Transverse colon (tissue), 4 donors: ENCODE data around the gene COL10A1. TPM values are rescaled to one million over a fixed set of nuclear protein-coding genes. Genes with fewer than 3 reads are reported as not detected.

Experiments used
- DNase-seq: peaks from one replicate; pipeline ENCODE4 v3.0.0-alpha.2; 2019
- H3K27ac ChIP-seq, 4 donors: fragments of 200-600 bp; sonication (generic); 2 replicates each; pipeline ENCODE4 v1.5.1; 2016 to 2018; ENCODE audit warnings: inconsistent platforms in 4 of 4
- H3K27me3 ChIP-seq: fragments of 200-600 bp; sonication (generic); 2 replicates; pipeline ENCODE4 v1.5.1; 2017; ENCODE audit warnings: inconsistent platforms
- H3K36me3 ChIP-seq, 4 donors: fragments of 200-600 bp; sonication (generic); 2 replicates each; pipeline ENCODE4 v1.5.1; 2017 to 2019; ENCODE audit warnings: inconsistent platforms in 4 of 4
- H3K4me1 ChIP-seq, 4 donors: fragments of 200-600 bp; sonication (generic); 2 replicates each; pipeline ENCODE4 v1.5.1; 2017 to 2020; ENCODE audit warnings: inconsistent platforms in 4 of 4
- H3K4me3 ChIP-seq, 4 donors: fragments of 200-600 bp; sonication (generic); 1 replicate in 1 of 4; 2 replicates in 3 of 4; pipeline versions ENCODE4 v1.5.1 to v1.6.1; 2017 to 2019; ENCODE audit warnings: inconsistent platforms in 4 of 4
- H3K9me3 ChIP-seq, 2 donors: fragments of 200-600 bp; sonication (generic); 2 replicates each; pipeline ENCODE4 v1.5.1; 2017 to 2019; ENCODE audit warnings: inconsistent platforms in 2 of 2
- EP300 ChIP-seq: sonication (generic); formaldehyde crosslinking; IDR thresholded peaks from one replicate; pipeline ENCODE4 v1.6.1; 2017; ENCODE audit warnings: antibody characterized with exemption, low read depth
- POLR2A ChIP-seq: fragments of 450-650 bp; IDR thresholded peaks from one replicate; pipeline ENCODE4 v1.6.1; 2016; ENCODE audit warnings: antibody characterized with exemption, mild to moderate bottlenecking, moderate library complexity
- POLR2AphosphoS5 ChIP-seq, 3 donors: sonication (generic); formaldehyde crosslinking; IDR thresholded peaks; one replicate each; pipeline ENCODE4 v1.6.1; 2016; ENCODE audit warnings: antibody characterized with exemption in 3 of 3
- WGBS, 2 donors: methylation state at CpG; one replicate each; pipeline ENCODE4 v1.1.5; 2018; ENCODE audit warnings: low coverage in 1 of 2; 5-methylcytosine and 5-hydroxymethylcytosine counted together
- in situ Hi-C, 4 donors: fragments of 200-750 bp; cut with MboI; loops; one replicate each; pipeline versions ENCODE4 v1.15.0 to v1.15.1; 2017; ENCODE audit warnings: low sequenced_read_pairs in 3 of 4, low pct_ligation_motif_present in 1 of 4, low pct_unique_long_range_greater_than_20kb in 1 of 4
- intact Hi-C: fragments of 100-400 bp; cut with DNase I; formaldehyde crosslinking; loops from one replicate; pipeline ENCODE4 v1.15.1; 2023; ENCODE audit warnings: low total_unique reads
- total RNA-seq, 4 donors: library from RNA; depleted of rRNA; stranded (reverse); fragments of >200 nt; gene quantifications; one replicate each; pipeline ENCODE4 v1.1.0, GENCODE V29; 2016
- TF ChIP-seq, protein P1 (sequence below), 5 experiments: fragments of 200-600 bp in 3 of 5; fragments of 450-650 bp in 2 of 5; sonication (generic) in 3 of 5; IDR thresholded peaks; 1 replicate in 2 of 5; 2 replicates in 3 of 5; pipeline ENCODE4 v1.5.1; 2016 to 2017; ENCODE audit warnings: antibody characterized with exemption in 5 of 5, inconsistent platforms in 3 of 5, mild to moderate bottlenecking in 2 of 5, moderate library complexity in 1 of 5

The COL10A1 gene
- total RNA-seq, 4 donors from 2014 or later, result not detected

DNA sequence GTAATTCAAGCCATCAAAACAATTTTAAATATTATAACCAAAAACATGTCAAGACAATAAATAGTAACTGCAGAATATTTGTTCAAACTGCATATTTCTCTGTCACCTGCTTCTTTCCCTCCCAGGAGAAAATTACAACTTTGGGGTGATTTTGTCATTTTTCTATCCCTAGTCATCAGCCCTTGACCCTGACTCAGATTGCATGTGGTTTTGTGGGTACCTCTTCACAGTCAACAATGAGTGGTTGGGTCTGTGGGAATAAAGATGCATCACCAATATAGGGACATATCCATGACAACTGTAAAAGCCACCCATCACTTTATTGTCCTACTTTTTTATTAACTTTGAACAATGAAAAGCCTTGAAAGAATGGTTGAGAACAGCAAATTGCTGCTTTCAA is 7.3 kb downstream of the COL10A1 start:
- Histone ChIP-seq H3K36me3 (peaks cover 0 to 6% (median 3%) of the 10 kb centered on the region in 4 donors), H3K9me3 (no peaks in the 10 kb centered on the region), H3K27ac (no peak overlapping the region), H3K27me3 (no peaks in the 10 kb centered on the region), H3K4me3 (no peak overlapping the region), H3K4me1 (no peaks in the 10 kb centered on the region)
- TF ChIP-seq EP300 (no peak), POLR2AphosphoS5 (IDR thresholded peaks at IDR 0.05) (no peak), POLR2A (no peak)
- TF ChIP-seq, protein P1, sequence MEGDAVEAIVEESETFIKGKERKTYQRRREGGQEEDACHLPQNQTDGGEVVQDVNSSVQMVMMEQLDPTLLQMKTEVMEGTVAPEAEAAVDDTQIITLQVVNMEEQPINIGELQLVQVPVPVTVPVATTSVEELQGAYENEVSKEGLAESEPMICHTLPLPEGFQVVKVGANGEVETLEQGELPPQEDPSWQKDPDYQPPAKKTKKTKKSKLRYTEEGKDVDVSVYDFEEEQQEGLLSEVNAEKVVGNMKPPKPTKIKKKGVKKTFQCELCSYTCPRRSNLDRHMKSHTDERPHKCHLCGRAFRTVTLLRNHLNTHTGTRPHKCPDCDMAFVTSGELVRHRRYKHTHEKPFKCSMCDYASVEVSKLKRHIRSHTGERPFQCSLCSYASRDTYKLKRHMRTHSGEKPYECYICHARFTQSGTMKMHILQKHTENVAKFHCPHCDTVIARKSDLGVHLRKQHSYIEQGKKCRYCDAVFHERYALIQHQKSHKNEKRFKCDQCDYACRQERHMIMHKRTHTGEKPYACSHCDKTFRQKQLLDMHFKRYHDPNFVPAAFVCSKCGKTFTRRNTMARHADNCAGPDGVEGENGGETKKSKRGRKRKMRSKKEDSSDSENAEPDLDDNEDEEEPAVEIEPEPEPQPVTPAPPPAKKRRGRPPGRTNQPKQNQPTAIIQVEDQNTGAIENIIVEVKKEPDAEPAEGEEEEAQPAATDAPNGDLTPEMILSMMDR (IDR thresholded peaks at IDR 0.05), result no peak
- in situ Hi-C loops, result no loop called here
- intact Hi-C loops, result no loop called here
- DNase-seq, result no peak

DNA sequence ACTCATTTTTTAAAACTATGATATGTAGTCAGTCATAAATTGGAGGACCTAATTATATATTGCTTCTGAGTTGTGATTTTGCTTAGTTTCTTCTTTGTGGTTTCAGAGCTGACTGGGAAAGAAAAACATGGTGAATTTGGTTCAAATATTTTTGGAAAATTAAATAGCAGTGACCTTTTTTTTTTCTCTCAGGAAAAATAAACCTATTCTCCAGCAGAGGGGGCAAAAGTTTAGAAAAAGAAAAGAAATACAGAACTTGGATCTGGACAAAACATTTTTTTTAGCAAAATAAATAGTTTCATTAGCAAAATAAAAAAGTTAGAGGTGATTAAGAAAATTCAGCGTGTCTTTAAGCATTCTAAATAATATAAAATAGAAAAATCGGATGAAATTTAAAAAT is 10.2 kb downstream of the COL10A1 start:
- Histone ChIP-seq H3K9me3 (no peaks in the 10 kb centered on the region), H3K27ac (no peak overlapping the region), H3K4me1 (no peaks in the 10 kb centered on the region), H3K4me3 (no peak overlapping the region), H3K27me3 (no peaks in the 10 kb centered on the region), H3K36me3 (peaks cover 0 to 31% (median 6%) of the 10 kb centered on the region in 4 donors)
- no peak for DNase-seq
- in situ Hi-C loops, result no loop called here
- TF ChIP-seq EP300, result no peak
- TF ChIP-seq POLR2AphosphoS5 (IDR thresholded peaks at IDR 0.05), result no peak
- TF ChIP-seq, protein P1 (IDR thresholded peaks at IDR 0.05), result no peak
- no peak for TF ChIP-seq POLR2A
- WGBS, 2 donors, result 87 to 100% methylated on average over 2 of the region's 2 CpGs
- intact Hi-C loops, result no loop called here

DNA sequence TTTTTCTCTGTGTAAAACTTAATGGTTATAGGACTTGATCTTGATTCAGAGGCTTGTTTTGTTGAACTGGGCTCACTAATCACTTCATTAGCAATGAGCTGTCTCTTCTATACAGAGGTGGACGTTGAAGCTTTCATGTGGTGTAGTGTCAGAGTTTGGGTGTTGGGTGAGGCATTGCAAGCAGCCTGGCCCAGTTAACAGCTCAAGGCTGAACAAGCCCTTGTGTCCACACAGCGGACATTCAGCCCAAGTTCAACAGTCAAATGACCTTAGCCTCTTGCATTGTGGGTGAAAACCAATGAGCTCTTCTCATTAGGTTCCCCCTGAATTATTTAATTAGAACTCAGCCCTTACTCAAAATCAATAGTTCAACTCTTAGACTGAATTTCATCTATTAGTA is 12.5 kb downstream of the COL10A1 start:
- Histone ChIP-seq H3K27me3 (no peaks in the 10 kb centered on the region), H3K9me3 (no peaks in the 10 kb centered on the region), H3K27ac (no peak overlapping the region), H3K36me3 (peaks cover 0 to 48% (median 10%) of the 10 kb centered on the region in 4 donors), H3K4me1 (no peaks in the 10 kb centered on the region), H3K4me3 (no peak overlapping the region)
- intact Hi-C loops (no loop called here), in situ Hi-C loops (no loop called here)
- no peak for DNase-seq
- WGBS, 2 donors, result 100% methylated on average over 1 to 2 of the region's 2 CpGs
- no peak for TF ChIP-seq POLR2A

DNA sequence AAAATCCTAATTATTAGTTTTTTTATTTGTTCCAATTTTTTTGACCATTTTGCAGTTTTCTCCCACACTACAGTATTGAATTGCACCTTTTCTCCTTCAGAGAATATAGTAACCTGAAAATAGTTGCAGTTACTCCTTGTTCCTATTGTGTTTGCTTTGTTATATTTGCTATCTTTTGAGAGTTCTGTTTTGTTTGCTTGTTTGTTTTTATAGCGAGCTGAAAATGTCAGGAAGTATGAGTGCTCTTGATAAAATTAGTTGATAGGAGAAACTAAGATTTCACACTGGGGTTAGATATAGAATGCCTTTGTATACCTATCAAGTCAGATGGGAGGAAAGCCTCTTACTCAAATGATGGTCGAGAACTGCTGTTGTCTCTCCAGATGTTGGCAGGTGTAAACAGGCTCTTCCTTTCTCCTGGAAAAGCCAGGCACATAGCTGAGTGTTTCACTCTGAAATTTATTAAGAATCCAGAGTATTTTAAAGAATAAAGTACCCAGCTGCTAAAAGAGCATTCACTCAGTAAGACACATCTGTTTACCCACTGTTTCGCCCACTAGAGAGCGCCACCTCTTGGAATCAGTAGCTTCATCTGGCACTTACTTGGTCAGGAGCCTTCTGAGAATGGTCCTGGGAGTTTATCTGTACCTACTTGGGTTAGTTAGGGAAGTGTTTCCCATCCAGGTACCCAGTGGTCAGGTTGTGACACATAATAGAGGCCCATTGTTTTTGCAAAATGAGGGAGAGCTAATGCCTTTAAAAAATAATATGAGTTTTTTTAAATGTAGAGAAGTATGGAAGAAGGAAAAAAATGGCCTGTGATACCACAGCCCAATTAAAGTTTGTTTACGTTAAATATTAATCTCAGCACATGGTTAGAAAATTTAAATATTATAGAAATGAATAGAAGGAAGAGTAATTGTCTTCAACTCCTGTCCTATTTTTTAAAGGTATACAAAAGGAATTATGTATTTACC is 14.1 kb downstream of the COL10A1 start:
- 66 to 81% methylated on average over 3 to 5 of the region's 5 CpGs for WGBS, 2 donors
- TF ChIP-seq, protein P1 (IDR thresholded peaks at IDR 0.05), result peak; percentile 31 to 47 (median 39)
- no peak for TF ChIP-seq EP300
- no peak for TF ChIP-seq POLR2AphosphoS5 (IDR thresholded peaks at IDR 0.05)
- no peak for TF ChIP-seq POLR2A
- no peak overlapping the region for H3K27ac ChIP-seq
- H3K4me3 ChIP-seq, result no peak overlapping the region
- intact Hi-C loops, result no loop called here
- peaks cover 0 to 52% (median 10%) of the 10 kb centered on the region in 4 donors for H3K36me3 ChIP-seq
- H3K4me1 ChIP-seq, result no peaks in the 10 kb centered on the region
- no peaks in the 10 kb centered on the region for H3K27me3 ChIP-seq
- H3K9me3 ChIP-seq, result no peaks in the 10 kb centered on the region
- in situ Hi-C loops, result no loop called here
- DNase-seq, result peak; percentile 49
